HG03175 (cell line): ENCODE data around the gene IL16.
A peak's percentile ranks its signal among the peaks of the same experiment; 100 is the strongest.
"Not testable (repeated sequence)": the region's sequence is repeated elsewhere in the genome, so short reads cannot be mapped to it uniquely, and the experiment has no call there.

Experiments
- ATAC-seq: cut with Tn5 transposase; IDR thresholded peaks from one replicate; pipeline ENCODE4 v1.9.1; 2021; ENCODE audit warnings: mild to moderate bottlenecking, moderate library complexity; ENCODE audit not compliant: unreplicated experiment

The IL16 gene

DNA sequence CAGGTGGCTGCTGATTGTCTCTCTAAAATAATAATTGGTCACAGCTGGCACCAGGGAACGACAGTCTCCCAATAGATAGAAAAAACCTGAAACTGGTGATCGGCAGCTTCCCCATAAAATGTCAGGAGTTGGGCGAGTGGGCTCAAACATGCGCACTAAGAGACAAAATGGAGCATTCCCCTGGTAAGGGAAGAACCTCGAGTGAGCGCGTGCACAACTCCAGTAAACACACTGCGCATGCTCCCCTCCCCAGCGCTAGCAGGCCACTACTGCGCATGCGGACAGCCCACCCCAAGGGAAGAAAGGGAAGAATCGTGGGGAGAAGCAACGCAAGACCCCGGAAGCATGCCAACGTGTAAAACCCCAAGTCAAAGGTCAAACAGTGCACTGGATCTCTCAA is 134.9 kb downstream of the IL16 start:
- no peak for ATAC-seq

DNA sequence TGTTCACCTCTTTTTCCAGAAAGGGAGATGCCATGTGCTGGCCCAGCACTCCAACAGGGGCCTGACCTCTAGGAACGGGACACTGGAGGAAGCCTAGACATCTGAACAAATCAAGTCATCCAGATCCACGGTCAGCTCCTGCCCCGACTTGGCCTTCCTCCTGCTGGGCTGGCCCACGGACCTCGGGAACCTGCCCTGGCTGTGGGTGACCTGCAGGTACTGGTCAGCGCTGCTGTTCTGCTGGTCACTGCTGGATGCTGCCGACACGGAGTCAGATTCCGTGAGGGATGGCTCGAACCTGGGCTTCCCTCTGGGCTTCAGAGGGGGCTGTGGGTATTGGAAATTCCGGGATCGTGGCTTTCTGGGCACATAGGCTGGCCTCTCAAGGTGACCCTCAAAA is 135.6 kb downstream of the IL16 start:
- ATAC-seq: no peak

GRCh38 chr15:81333363-81333762 is 136.7 kb downstream of the IL16 start:
- no peak for ATAC-seq

DNA sequence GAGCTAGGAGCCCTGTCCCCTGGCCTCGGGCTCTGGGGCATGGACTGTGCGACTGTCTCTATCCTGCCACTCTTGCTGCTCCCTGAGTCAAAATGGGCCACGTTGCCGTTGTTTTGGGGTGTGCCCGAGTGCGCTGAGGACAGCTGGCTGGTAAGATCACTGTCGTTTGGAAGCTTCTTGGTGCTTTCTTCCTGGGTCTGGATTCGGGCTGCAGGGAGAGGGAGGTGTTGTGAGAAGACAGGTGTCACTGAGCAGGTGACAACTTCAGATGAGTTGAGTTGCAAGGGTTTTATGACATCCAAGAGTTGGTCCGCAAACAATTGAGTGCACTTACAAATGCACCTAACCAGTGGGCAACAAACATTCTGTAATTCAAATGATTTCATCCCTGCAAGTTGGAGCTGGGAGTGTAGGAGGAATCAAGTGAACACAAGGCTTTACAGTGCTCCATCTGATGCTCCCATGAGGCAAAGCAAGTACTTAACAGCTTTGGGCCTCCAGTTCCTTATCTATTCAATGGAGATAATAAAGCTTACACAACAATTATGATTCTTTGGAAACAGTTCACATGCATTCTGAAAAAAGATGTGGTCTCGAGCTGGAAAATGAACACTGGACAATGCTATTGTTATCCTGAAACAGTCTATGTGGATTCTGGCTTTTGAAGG is 138.2 kb downstream of the IL16 start:
- ATAC-seq: no peak

DNA sequence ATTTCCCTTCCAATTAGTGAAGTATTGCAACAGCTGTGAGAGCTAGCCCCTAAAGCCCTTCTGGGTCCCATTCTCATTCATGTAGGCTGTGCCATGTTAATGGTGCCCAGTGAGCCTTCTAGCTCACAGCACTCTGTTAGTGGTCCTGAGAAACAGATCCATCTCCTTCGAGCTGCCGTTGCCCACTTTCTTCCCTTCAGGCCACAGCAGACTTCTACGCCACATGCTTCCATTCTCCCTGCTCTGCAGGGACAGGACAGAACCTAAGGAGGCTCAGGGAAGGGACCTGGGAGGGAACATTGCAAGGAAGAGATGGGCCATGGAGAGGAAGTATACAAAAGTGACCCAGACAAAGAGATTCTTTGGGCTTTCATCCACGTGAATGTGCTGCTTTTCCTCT is 139.0 kb downstream of the IL16 start:
- ATAC-seq: no peak

- ATAC-seq: peak; percentile 43
These were observed 139.9 kb downstream of the IL16 start for GRCh38 chr15:81336568-81336967.

- ATAC-seq: no peak
These were observed 140.6 kb downstream of the IL16 start for GRCh38 chr15:81337241-81337640.

GRCh38 chr15:81337713-81338157 is 141.1 kb downstream of the IL16 start:
- no peak for ATAC-seq

DNA sequence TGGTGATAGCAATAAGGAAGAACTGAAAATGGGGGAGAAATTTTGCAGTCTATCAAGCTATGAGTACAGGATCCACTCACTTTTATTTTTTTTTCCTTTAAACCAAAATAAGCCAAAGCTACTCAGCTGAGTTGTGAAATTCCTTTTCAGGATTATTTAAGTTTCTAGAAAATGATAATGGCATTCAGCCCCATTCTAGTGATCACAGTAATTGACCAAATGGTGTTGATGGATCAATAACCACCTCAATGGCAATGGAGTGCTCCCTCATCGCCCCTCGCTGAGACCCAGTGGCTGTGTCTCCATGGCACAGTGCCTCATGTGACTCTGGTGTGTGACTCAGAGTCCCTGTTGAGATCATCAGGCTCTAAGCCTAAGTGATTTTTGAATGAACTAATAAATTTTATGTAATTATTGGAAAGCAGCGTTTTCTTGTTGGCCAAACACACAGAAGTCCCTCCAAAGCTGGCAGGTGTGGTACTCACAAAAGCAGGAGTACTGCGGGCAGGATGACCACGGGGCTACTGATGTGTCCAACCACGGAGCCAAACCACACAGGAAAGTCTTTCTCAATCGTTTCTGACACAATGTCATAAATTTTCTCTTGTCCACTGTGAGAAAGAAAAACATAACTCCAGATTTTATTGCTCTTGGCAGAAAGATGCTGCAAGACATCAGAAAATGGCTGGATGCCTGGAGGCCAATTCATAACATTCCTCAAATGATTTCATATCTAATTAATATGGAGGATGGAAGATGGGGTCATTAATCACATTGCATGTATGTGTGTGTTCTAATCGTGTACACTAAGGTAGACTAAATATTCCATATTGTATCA is 141.7 kb downstream of the IL16 start:
- no peak for ATAC-seq

- ATAC-seq: no peak
These were observed 142.6 kb downstream of the IL16 start for GRCh38 chr15:81339321-81339720.

- ATAC-seq: no peak
These were observed 143.2 kb downstream of the IL16 start for GRCh38 chr15:81339851-81340250.

DNA sequence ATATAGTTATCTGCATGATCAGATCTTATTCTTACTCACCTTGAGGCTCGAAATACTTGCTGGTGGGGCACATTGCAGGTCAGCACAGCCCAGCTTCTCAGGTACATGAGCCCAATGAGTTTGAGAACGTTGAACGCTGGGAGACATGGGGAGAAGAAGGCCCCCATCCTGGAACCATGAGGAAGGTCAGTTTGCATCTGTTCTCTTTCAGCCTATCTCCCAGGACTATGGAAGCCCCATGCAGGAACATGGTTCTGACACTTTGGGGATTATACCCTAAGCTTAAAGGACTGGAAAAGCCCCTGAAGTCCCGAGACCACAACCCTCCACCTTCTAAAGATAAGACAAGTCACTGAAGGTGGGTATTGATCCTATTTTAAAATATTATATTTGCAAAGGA is 144.7 kb downstream of the IL16 start:
- ATAC-seq: no peak

- no peak for ATAC-seq
These were observed 146.7 kb downstream of the IL16 start for GRCh38 chr15:81343371-81343770.

- ATAC-seq: no peak
These were observed 149.9 kb downstream of the IL16 start for GRCh38 chr15:81346611-81347010.

DNA sequence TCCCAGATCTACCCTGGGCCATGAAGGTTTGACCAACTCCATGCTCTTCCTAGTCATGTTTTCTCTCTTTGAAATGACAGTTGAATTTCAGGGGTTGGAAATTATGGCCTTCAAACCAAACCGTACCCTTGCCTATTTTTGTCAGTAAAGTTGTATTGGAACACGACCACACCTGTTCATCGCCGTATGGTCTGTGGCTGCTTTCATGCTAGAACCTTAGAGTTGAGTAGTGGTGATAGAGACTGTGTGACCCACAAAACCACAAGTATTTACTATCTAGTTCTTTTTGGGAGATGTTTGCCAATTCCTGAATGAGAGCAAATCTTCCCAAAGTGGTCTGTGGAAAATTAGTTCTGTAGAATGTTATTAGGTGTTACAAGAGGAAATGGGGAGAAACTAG is 151.2 kb downstream of the IL16 start:
- no peak for ATAC-seq

DNA sequence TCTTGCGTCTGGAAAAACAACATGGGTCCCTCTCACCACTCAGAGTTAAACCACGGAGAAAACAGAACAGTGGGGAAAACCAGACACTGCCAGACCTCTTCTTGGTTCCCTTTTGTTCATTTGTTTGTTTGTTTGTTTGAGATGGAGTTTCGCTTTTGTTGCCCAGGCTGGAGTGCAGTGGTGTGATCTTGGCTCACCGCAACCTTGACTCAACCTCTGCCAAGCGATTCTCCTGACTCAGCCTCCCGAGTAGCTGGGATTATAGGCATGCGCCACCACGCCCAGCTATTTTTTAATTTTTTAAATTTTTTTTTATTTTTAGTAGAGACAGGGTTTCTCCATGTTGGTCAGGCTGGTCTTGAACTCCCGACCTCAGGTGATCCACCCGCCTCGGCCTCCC is 152.0 kb downstream of the IL16 start:
- ATAC-seq: not testable (repeated sequence)

GRCh38 chr15:81349271-81349670 is 152.6 kb downstream of the IL16 start:
- ATAC-seq: no peak

DNA sequence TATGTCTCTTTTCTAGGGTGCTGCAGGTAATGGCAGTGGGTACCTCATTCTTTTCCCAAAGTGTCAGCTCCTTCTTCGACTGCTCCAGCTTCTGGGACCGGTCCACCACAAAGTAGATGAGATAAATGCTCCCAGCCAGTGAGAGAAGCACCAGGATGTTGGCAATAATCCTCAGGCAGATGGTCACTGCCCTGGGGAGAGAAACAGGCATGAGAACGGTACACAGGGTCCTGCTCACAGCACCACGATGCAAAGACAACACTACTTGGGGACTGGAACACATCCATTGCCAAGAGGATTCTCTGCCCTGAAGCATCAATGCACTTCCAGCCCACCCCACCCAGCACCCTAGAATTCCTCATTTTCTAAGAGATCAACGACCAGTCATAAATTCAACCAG is 155.0 kb downstream of the IL16 start:
- ATAC-seq: no peak

GRCh38 chr15:81356252-81356651 is 159.6 kb downstream of the IL16 start:
- no peak for ATAC-seq

DNA sequence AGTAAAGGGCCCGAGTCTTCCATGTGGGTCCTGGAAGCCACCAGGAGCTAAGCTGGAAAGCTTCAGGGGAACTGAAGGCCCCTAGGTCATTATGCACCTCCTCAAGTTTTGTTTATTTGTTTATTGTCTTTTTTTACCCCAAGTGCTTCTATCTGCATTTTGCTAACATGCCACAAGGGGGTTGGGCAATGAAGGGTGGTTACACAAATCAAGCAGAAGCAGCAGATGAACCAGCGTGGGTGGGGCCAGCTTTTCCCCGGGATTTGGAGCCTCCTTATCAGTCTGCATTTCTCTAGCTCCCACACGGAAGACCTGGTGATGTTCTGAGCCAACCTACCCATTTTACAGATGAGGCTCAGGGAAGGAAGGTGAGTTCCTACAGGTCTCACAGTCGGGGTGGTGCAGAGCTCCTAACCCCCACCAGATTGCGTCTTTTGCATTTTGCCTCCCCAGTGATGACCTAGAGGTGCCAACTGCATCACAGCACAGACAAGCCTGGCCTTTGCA is 160.6 kb downstream of the IL16 start:
- no peak for ATAC-seq

DNA sequence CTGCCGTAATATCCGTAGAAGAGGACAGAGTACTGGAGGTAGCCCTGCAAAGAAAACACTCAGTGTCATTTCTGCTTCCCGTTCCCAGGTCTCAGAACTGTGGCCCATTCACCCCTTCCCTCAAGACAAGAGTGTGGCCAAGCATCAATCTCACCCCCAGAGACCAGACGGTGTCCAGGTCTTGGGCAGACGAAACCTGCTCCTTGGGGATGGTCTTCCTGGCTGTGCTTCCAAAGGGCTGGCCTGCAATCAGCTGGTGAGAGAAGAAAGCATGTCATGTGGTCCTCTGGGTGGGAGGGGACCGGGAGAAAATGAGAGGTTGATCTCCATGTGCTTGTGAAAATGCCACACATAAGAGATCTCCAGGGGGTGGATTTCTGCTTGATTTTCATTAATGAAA is 161.6 kb downstream of the IL16 start:
- ATAC-seq: no peak

GRCh38 chr15:81360491-81360890 is 163.8 kb downstream of the IL16 start:
- ATAC-seq: no peak
